Stimulated activated CD4-positive, alpha-beta T cell treated with anti-CD3 and anti-CD28 coated beads, Interleukin-1b, Interleukin-23, amount 100 ng/mL, for 48 hours (primary cell): ENCODE measurements around the gene PRSS1.
"Not testable (repeated sequence)": the region's sequence is repeated elsewhere in the genome, so short reads cannot be mapped to it uniquely, and the experiment has no call there.

Experiments used
- DNase-seq: peaks from one replicate; pipeline ENCODE4 v3.0.0-alpha.2; 2020

PRSS1 gene

DNA sequence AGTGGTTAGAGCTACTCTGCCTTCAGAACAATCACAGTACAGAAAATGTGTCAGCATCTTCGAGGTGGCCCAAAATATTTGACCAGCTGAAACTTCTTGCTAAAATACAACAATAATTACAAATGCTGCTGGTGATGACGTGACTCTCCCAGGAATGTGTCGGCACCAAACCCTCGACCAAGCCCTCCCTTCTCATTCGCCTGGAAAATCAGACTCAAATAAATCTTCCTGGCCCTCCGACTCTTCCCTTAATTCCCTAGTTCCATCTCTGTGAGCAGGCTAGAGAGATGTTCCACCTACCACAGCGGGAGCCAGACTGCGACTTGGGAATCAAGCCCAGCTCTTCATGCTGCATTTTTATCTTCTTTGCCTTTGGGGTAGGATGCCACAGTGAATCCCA is 25.6 kb downstream of the PRSS1 start:
- DNase-seq, result no peak

GRCh38 chr7:142775351-142776115 is 26.3 kb downstream of the PRSS1 start:
- not testable (repeated sequence) for DNase-seq

DNA sequence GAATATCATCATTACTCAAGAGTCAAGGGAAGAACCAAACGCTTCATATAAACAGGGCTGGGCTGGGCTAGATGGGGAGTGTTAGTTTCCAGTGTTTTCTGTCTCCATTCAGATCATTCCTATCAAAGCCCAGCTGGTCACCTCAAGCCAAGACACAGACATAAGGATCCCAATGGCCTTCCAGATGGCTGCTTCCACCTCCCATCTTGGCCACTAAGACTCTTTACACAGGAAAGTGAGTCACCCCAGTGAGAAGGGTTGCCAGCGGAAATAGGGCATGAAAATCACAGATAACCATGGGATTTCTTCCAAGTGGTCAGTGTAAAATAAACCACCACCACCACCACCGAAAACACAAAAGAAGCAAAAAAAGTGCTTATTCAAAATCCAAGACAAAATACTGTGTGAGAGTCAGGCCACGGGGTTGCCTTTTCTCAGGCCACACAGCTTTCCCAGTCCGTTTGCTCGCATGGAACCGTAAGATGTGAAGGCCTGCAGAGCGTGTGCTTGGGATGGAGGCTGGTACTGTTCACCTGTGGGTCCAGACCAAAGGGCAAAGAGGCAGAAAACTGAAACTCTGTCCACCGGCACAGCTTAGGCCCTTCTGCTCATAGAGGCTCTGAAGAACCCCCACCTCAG is 27.1 kb downstream of the PRSS1 start:
- DNase-seq, result no peak

DNA sequence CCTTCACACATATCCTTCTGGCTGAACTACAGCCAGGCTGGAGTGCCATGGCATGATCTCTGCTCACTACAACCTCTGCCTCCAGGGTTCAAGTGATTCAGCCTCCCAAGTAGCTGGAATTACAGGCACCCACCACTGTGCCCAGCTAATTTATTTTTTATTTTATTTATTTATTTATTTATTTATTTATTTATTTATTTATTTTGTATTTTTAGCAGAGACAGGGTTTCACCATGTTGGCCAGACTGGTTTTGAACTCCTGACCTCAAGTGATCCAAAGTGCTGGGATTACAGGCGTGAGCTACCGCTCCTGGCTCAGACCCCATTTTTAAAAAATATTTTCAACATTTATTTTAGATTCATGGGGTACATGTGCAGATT is 27.6 kb downstream of the PRSS1 start:
- DNase-seq, result not testable (repeated sequence)

- DNase-seq, result no peak
These were observed 28.0 kb downstream of the PRSS1 start for GRCh38 chr7:142777318-142777717.

DNA sequence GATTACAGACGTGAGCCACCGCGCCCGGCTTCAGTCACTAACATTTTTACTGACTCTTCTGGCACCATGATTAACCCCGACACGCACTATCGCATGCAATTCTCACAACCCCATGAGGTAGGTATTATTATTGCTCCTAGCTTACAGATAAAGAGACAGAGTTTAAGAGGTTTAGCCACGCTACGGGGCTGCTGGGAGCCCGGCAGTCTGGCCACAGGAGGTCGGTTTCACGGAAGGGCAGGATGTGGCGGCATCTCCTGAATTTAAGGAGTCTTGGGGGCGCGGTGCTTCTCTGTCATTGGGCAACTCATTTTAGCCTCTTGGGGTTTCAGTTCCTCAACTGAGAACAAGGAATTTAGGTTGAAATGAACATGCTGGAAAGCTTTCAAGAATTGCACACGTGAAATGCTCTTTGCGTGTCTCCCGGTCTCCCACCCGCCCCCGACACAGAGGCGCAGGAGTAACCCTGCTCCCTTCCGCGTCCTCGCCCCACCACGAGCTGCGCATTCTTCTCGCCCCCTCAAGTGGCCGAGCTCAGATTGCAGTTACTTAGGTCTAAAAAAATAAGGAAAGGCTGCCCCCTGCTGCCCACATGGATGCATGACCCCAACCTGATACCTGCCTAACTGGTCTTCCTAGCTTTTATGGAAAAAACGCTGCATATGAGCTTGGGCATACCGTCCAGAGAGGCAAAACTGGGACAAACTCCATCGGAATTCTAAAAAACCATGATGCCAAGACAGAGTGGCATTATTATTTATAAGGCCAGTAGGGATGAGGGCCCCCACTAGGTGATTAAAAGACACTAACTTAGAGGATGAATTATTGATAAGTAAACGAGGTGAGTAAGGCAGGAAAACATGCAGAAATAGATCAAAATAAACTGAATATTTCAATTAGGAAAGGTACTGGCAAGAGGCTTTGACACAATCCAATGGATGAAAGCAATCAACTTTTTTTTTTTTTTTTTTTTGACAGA is 33.9 kb downstream of the PRSS1 start:
- peak; percentile 78 for DNase-seq

DNA sequence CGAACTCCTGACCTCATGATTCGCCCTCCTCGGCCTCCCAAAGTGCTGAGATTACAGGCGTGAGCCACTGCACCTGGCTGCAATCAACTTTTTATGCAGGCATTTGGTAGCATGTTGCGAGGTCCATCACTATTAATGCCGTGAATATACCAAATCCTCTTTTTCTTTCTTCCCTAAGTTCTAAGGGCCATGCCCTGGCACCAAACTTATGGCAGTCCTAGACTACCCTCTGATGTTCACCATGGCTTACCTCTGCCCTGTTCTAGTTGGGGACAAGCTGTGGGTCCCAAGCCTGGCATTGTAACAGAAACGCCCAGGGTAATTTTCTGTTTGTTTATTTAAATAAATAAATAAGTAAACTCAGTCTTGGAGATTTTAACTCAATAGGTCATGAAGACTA is 34.8 kb downstream of the PRSS1 start:
- no peak for DNase-seq

- peak; percentile 34 for DNase-seq
These were observed 35.4 kb downstream of the PRSS1 start for GRCh38 chr7:142784716-142785115.

- DNase-seq, result peak; percentile 85
These were observed 36.6 kb downstream of the PRSS1 start for GRCh38 chr7:142785841-142786250.

- no peak for DNase-seq
These were observed 37.9 kb downstream of the PRSS1 start for GRCh38 chr7:142787034-142787768.

- no peak for DNase-seq
These were observed 38.5 kb downstream of the PRSS1 start for GRCh38 chr7:142787783-142788182.

GRCh38 chr7:142788303-142789289 is 39.3 kb downstream of the PRSS1 start:
- DNase-seq, result no peak

DNA sequence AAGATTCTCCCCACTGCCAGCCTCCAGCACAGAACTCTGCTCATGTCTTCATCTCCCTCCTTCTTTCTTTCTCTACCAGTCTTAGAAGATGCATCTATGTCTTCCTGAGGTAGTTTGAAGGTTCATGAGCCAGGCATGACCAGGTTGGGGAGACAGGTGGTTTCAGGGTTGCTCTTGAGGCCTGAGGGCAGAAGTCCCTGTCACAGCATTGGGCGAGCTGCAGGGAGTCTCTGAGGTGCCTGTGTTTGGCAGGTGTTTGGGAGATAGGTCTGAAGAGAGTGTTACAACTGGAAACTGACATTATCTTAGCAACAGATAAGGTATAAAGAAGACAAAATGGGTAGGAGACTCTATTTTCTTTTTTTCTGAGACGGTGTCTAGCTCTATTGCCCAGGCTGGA is 40.2 kb downstream of the PRSS1 start:
- no peak for DNase-seq

GRCh38 chr7:142790056-142790455 is 40.8 kb downstream of the PRSS1 start:
- no peak for DNase-seq

DNA sequence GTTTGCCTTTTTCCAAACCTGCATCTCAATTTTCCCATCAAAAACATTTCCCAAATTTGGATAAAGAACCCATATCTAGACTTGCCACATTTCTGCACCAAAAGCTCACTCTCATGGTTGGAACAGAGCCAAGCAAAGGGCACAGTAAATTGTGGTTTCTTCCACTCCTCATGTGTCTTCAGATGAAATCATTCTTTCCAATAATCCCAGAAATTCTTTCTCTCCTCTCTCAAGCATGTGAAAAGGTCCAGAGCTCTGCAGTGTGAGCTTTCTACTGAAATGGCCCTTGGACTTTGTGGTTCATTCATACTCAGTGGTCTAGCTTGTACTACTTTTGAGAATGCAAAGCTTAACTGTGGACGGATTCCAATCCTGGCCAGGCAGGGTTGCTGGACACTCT is 41.3 kb downstream of the PRSS1 start:
- DNase-seq, result no peak

DNA sequence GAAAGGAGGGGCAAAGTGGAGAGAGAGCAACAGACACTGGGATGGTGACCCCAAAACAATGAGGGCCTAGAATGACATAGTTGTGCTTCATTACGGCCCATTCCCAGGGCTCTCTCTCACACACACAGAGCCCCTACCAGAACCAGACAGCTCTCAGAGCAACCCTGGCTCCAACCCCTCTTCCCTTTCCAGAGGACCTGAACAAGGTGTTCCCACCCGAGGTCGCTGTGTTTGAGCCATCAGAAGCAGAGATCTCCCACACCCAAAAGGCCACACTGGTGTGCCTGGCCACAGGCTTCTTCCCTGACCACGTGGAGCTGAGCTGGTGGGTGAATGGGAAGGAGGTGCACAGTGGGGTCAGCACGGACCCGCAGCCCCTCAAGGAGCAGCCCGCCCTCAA is 42.2 kb downstream of the PRSS1 start:
- DNase-seq, result no peak

GRCh38 chr7:142792129-142792528 is 42.9 kb downstream of the PRSS1 start:
- DNase-seq, result no peak

GRCh38 chr7:142792593-142792992 is 43.3 kb downstream of the PRSS1 start:
- DNase-seq, result no peak

GRCh38 chr7:142793156-142793555 is 43.9 kb downstream of the PRSS1 start:
- no peak for DNase-seq

GRCh38 chr7:142795339-142795863 is 46.1 kb downstream of the PRSS1 start:
- peak; percentile 65 for DNase-seq

DNA sequence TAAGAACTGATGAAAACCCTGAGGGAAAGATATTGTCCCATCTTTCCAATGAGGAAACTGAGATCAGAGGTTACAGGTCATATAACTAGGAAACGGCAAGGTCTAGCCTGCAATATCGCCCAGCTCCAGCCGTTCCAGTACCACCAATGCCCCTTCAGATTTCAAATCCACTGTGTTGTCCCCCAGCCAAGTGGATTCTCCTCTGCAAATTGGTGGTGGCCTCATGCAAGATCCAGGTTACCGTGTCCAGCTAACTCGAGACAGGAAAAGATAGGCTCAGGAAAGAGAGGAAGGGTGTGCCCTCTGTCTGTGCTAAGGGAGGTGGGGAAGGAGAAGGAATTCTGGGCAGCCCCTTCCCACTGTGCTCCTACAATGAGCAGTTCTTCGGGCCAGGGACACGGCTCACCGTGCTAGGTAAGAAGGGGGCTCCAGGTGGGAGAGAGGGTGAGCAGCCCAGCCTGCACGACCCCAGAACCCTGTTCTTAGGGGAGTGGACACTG is 46.8 kb downstream of the PRSS1 start:
- no peak for DNase-seq
